Body of pancreas (tissue), 4 donors: ENCODE results near the gene SYT9. TPM values are rescaled to one million over a fixed set of nuclear protein-coding genes. Genes with fewer than 3 reads are reported as not detected.

Experiments used
- ATAC-seq: fragments of 150-250 bp; one replicate; pipeline ENCODE4 v1.9.1; 2016
- DNase-seq, 4 donors: peaks; one replicate each; pipeline ENCODE4 v3.0.0-alpha.2; 2019
- H3K27ac ChIP-seq, 4 donors: fragments of 200-600 bp; sonication (generic); 1 replicate in 3 of 4; 2 replicates in 1 of 4; pipeline versions ENCODE4 v1.5.1 to v1.6.1; 2016 to 2019; ENCODE audit warnings: mild to moderate bottlenecking in 1 of 4, mixed read lengths in 1 of 4, moderate library complexity in 1 of 4
- H3K27me3 ChIP-seq, 2 donors: fragments of 200-600 bp; sonication (generic); one replicate each; pipeline ENCODE4 v1.6.0; 2016; ENCODE audit warnings: mild to moderate bottlenecking in 1 of 2
- H3K36me3 ChIP-seq, 2 donors: fragments of 200-600 bp; sonication (generic); replicated peaks in 1 of 2; 2 replicates each; pipeline ENCODE4 v1.5.1; 2016; ENCODE audit warnings: low read depth in 2 of 2; ENCODE audit not compliant: insufficient read depth in 1 of 2
- H3K4me1 ChIP-seq: fragments of 200-600 bp; sonication (generic); one replicate; pipeline ENCODE4 v1.6.0; 2016
- H3K4me3 ChIP-seq, 2 donors: fragments of 200-600 bp; sonication (generic); 1 replicate in 1 of 2; 2 replicates in 1 of 2; pipeline ENCODE4 v1.5.1; 2016 to 2019
- H3K9me3 ChIP-seq, 3 donors: fragments of 200-600 bp; sonication (generic); 1 replicate in 2 of 3; 2 replicates in 1 of 3; pipeline ENCODE4 v1.5.1; 2016
- POLR2A ChIP-seq, 3 donors: fragments of 450-650 bp; IDR thresholded peaks; one replicate each; pipeline ENCODE4 v1.6.1; 2016; ENCODE audit warnings: antibody characterized with exemption in 3 of 3, mild to moderate bottlenecking in 2 of 3
- WGBS, 2 donors: methylation state at CpG; one replicate each; pipeline ENCODE4 v1.1.5; 2017; 5-methylcytosine and 5-hydroxymethylcytosine counted together
- intact Hi-C: fragments of 100-400 bp; cut with DNase I; formaldehyde crosslinking; loops from one replicate; pipeline ENCODE4 v1.15.1; 2023
- total RNA-seq, 2 donors: library from RNA; depleted of rRNA; stranded (reverse); fragments of >200 nt; gene quantifications; one replicate each; pipeline ENCODE4 v1.1.0, GENCODE V29; 2016
- TF ChIP-seq, protein P1 (sequence below), 7 experiments: fragments of 450-650 bp in 4 of 7; fragments of 200-600 bp in 3 of 7; sonication (generic) in 3 of 7; IDR thresholded peaks; one replicate each; pipeline ENCODE4 v1.5.1; 2016 to 2019; ENCODE audit warnings: antibody characterized with exemption in 7 of 7

Gene SYT9
- total RNA-seq, 2 donors from 2014 or later, result 1.0 TPM; not detected in 1

DNA sequence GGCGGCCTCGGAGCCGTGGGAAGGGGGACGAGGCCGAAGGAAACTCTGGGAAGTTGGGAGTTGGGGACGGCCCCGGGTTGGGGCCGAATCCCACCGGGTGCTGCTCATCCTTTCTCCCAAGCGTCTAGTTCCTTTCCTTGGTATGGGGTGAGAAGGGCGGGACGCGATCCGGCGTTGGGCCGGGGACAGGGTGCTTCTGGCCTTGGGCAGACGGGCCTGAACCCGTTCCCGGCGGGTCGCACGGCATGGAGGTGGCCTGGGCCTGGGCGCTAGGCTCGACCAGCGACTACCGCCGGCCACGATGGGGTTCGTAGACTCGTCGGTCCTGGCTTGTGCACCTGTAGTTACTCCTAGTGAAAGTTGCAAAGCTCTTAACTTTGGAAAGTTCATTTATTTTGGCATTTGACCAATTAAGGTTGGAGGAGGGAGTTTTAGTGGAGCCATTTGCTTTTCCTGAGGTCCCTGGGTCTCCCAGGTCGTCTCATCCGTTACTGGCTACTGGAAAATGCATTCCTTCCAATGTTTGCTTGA lies 1.0 kb downstream of the SYT9 start:
- H3K9me3 ChIP-seq, result no peaks in the 10 kb centered on the region
- DNase-seq (peak in 3 of 4 donors; percentile 9 to 14 (median 13)), ATAC-seq (peak; percentile 21)
- WGBS, 2 donors, result 5 to 8% methylated on average over 21 to 33 of the region's 33 CpGs
- peak overlapping the region in 1 of 4 donors; percentile 35 for H3K27ac ChIP-seq
- H3K36me3 ChIP-seq, result no peaks in the 10 kb centered on the region
- no peaks in the 10 kb centered on the region for H3K27me3 ChIP-seq
- TF ChIP-seq POLR2A (IDR thresholded peaks at IDR 0.05), result no peak
- TF ChIP-seq, protein P1, sequence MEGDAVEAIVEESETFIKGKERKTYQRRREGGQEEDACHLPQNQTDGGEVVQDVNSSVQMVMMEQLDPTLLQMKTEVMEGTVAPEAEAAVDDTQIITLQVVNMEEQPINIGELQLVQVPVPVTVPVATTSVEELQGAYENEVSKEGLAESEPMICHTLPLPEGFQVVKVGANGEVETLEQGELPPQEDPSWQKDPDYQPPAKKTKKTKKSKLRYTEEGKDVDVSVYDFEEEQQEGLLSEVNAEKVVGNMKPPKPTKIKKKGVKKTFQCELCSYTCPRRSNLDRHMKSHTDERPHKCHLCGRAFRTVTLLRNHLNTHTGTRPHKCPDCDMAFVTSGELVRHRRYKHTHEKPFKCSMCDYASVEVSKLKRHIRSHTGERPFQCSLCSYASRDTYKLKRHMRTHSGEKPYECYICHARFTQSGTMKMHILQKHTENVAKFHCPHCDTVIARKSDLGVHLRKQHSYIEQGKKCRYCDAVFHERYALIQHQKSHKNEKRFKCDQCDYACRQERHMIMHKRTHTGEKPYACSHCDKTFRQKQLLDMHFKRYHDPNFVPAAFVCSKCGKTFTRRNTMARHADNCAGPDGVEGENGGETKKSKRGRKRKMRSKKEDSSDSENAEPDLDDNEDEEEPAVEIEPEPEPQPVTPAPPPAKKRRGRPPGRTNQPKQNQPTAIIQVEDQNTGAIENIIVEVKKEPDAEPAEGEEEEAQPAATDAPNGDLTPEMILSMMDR (IDR thresholded peaks at IDR 0.05), result no peak
- peak overlapping the region; percentile 31 to 43 for H3K4me3 ChIP-seq
- intact Hi-C loops, result no loop called here
- H3K4me1 ChIP-seq, result peaks cover 10% of the 10 kb centered on the region

- DNase-seq (no peak), ATAC-seq (no peak)
- H3K36me3 ChIP-seq, result no peaks in the 10 kb centered on the region
- H3K4me1 ChIP-seq, result peaks cover 10% of the 10 kb centered on the region
- no peaks in the 10 kb centered on the region for H3K27me3 ChIP-seq
- no peak overlapping the region for H3K4me3 ChIP-seq
- no peaks in the 10 kb centered on the region for H3K9me3 ChIP-seq
- 72 to 84% methylated on average over 6 of the region's 6 CpGs for WGBS, 2 donors
- intact Hi-C loops, result no loop called here
- H3K27ac ChIP-seq, result no peak overlapping the region
- TF ChIP-seq POLR2A (IDR thresholded peaks at IDR 0.05), result no peak
- TF ChIP-seq, protein P1 (IDR thresholded peaks at IDR 0.05), result no peak
These were observed 2.1 kb downstream of the SYT9 start for GRCh38 chr11:7253800-7254199.

- intact Hi-C loops, result no loop called here
- TF ChIP-seq, protein P1 (IDR thresholded peaks at IDR 0.05), result no peak
- TF ChIP-seq POLR2A (IDR thresholded peaks at IDR 0.05), result no peak
- WGBS, 2 donors, result 67 to 74% methylated on average over 3 of the region's 3 CpGs
These were observed 3.1 kb downstream of the SYT9 start for GRCh38 chr11:7254731-7255291.

DNA sequence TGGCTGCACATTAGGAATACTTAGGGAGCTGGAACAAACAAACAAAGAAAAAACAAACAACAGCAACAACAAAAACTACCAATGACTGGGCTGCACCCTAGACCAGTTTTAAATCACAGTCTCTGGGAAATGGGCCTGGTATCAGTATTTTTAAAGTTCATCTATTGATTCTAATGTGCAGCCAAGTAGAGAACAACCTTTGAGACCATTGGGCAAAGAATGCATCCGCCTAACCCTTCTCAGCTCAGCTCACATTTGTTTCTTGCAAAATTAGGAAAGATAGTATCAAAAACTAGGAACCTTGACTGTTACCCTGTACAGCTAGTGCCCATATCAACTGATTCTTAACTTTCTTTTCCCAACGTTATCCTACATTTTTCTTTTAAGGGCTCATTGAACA lies 5.2 kb downstream of the SYT9 start:
- Histone ChIP-seq H3K27ac (no peak overlapping the region), H3K4me1 (peaks cover 10% of the 10 kb centered on the region), H3K4me3 (no peak overlapping the region), H3K27me3 (no peaks in the 10 kb centered on the region), H3K9me3 (no peaks in the 10 kb centered on the region), H3K36me3 (no peaks in the 10 kb centered on the region)
- intact Hi-C loops, result no loop called here
- DNase-seq, result no peak
- no peak for TF ChIP-seq POLR2A (IDR thresholded peaks at IDR 0.05)
- TF ChIP-seq, protein P1 (IDR thresholded peaks at IDR 0.05), result no peak
- 26 to 31% methylated on average over 2 of the region's 2 CpGs for WGBS, 2 donors
- no peak for ATAC-seq

More at GRCh38 chr11:7254731-7255291, 3.1 kb downstream of the SYT9 start:
- no peaks in the 10 kb centered on the region for H3K9me3 ChIP-seq
- H3K4me3 ChIP-seq, result no peak overlapping the region
- no peak overlapping the region for H3K27ac ChIP-seq
- H3K27me3 ChIP-seq, result no peaks in the 10 kb centered on the region
- peaks cover 10% of the 10 kb centered on the region for H3K4me1 ChIP-seq
- ATAC-seq, result no peak
- no peaks in the 10 kb centered on the region for H3K36me3 ChIP-seq
- no peak for DNase-seq

DNA sequence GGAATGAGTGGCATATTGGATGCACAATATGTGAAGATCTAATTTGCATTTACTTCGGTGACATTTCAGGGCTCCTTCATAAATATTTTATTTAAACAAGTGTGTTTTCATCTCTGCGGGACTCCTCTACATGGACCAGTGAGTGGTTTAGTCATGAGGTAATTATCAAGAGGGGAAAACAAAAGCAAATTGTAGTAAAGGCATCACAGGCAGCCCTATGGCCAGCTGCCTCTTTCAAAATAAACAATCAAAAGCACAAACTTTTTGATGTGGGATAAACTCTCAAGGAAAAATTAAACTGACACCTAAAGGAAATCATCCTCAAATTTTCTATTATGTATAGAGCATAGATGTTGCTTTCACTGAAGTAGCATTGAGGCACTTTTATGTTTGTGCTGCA lies 6.0 kb downstream of the SYT9 start:
- no peak overlapping the region for H3K27ac ChIP-seq
- H3K27me3 ChIP-seq, result no peaks in the 10 kb centered on the region
- DNase-seq (no peak), ATAC-seq (no peak)
- H3K9me3 ChIP-seq, result no peaks in the 10 kb centered on the region
- H3K4me1 ChIP-seq, result peaks cover 4% of the 10 kb centered on the region
- H3K36me3 ChIP-seq, result no peaks in the 10 kb centered on the region
- intact Hi-C loops, result no loop called here
- no peak overlapping the region for H3K4me3 ChIP-seq
- TF ChIP-seq, protein P1 (IDR thresholded peaks at IDR 0.05), result no peak
- no peak for TF ChIP-seq POLR2A (IDR thresholded peaks at IDR 0.05)
- 78 to 85% methylated on average over 2 of the region's 2 CpGs for WGBS, 2 donors
